H9 (cell line): ENCODE results near the gene METTL25B. TPM values are rescaled to one million over a fixed set of nuclear protein-coding genes. Genes with fewer than 3 reads are reported as not detected.
A peak's percentile ranks its signal among the peaks of the same experiment; 100 is the strongest.

Experiments
- DNase-seq: peaks from one replicate; pipeline ENCODE4 v3.0.0-alpha.2; 2017
- H2AFZ ChIP-seq: one replicate; pipeline ENCODE4 v1.6.1; 2013; ENCODE audit warnings: mild to moderate bottlenecking, low read length, control low read depth, moderate library complexity
- H2AK5ac ChIP-seq: 2 replicates; pipeline ENCODE4 v1.6.1; 2013; ENCODE audit warnings: low read length, control low read depth, mixed read lengths; ENCODE audit not compliant: insufficient read length
- H2BK120ac ChIP-seq: one replicate; pipeline ENCODE4 v1.6.1; 2013; ENCODE audit warnings: low read depth, mild to moderate bottlenecking, low read length, control low read depth, inconsistent platforms; ENCODE audit not compliant: poor library complexity, severe bottlenecking
- H2BK12ac ChIP-seq: 2 replicates; pipeline ENCODE4 v1.6.1; 2013; ENCODE audit warnings: low read length, control low read depth, mixed read lengths, low read depth; ENCODE audit not compliant: insufficient read length
- H2BK15ac ChIP-seq: 2 replicates; pipeline ENCODE4 v1.6.1; 2013; ENCODE audit warnings: low read depth, low read length, control low read depth
- H2BK20ac ChIP-seq: one replicate; pipeline ENCODE4 v1.6.1; 2013; ENCODE audit warnings: low read depth, mild to moderate bottlenecking, low read length, control low read depth, inconsistent platforms; ENCODE audit not compliant: poor library complexity, severe bottlenecking
- H2BK5ac ChIP-seq: 2 replicates; pipeline ENCODE4 v1.6.1; 2013; ENCODE audit warnings: low read length, control low read depth, mixed read lengths; ENCODE audit not compliant: insufficient read length
- H3K14ac ChIP-seq: 2 replicates; pipeline ENCODE4 v1.6.1; 2013; ENCODE audit warnings: low read length, control low read depth; ENCODE audit not compliant: insufficient read depth
- H3K18ac ChIP-seq: 2 replicates; pipeline ENCODE4 v1.6.1; 2013; ENCODE audit warnings: low read depth, mild to moderate bottlenecking, mixed read lengths, low read length, control low read depth; ENCODE audit not compliant: insufficient read length
- H3K23ac ChIP-seq: 2 replicates; pipeline ENCODE4 v1.6.1; 2013; ENCODE audit warnings: low read length, control low read depth, mixed read lengths, low read depth; ENCODE audit not compliant: insufficient read length
- H3K23me2 ChIP-seq: 2 replicates; pipeline ENCODE4 v1.6.1; 2013; ENCODE audit warnings: low read depth, mild to moderate bottlenecking, mixed read lengths, low read length, control low read depth; ENCODE audit not compliant: insufficient read length, poor library complexity, severe bottlenecking
- H3K27ac ChIP-seq: 2 replicates; pipeline ENCODE4 v1.5.1; 2013; ENCODE audit warnings: low read length, control low read depth, mixed read lengths, low read depth; ENCODE audit not compliant: insufficient read length
- H3K27me3 ChIP-seq: 2 replicates; pipeline ENCODE4 v1.6.1; 2013; ENCODE audit warnings: low read length, control low read depth, inconsistent platforms; ENCODE audit not compliant: insufficient read depth
- H3K4ac ChIP-seq: 2 replicates; pipeline ENCODE4 v1.6.1; 2013; ENCODE audit warnings: low read depth, mild to moderate bottlenecking, control low read depth, inconsistent platforms, low read length, moderate library complexity
- H3K4me1 ChIP-seq: 2 replicates; pipeline ENCODE4 v1.6.1; 2013; ENCODE audit warnings: low read length, control low read depth, inconsistent platforms; ENCODE audit not compliant: insufficient read depth
- H3K4me2 ChIP-seq: 2 replicates; pipeline ENCODE4 v1.6.1; 2013; ENCODE audit warnings: low read length, control low read depth, mixed read lengths; ENCODE audit not compliant: insufficient read length, insufficient read depth
- H3K56ac ChIP-seq: 2 replicates; pipeline ENCODE4 v1.6.1; 2013; ENCODE audit warnings: low read depth, mild to moderate bottlenecking, mixed read lengths, low read length, control low read depth; ENCODE audit not compliant: insufficient read length
- H3K79me1 ChIP-seq: 2 replicates; pipeline ENCODE4 v1.6.1; 2013; ENCODE audit warnings: low read depth, mild to moderate bottlenecking, moderate library complexity, low read length, control low read depth, inconsistent platforms; ENCODE audit not compliant: insufficient read depth, poor library complexity, severe bottlenecking
- H3K79me2 ChIP-seq: 2 replicates; pipeline ENCODE4 v1.6.1; 2013; ENCODE audit warnings: low read length, control low read depth, inconsistent platforms; ENCODE audit not compliant: insufficient read depth
- H3K9ac ChIP-seq: 2 replicates; pipeline ENCODE4 v1.6.1; 2013; ENCODE audit warnings: low read length, control low read depth, mixed read lengths; ENCODE audit not compliant: insufficient read length; ENCODE audit errors: extremely low read depth
- H3K9me3 ChIP-seq: one replicate; pipeline ENCODE4 v1.6.1; 2013; ENCODE audit warnings: low read depth, low read length, inconsistent platforms; ENCODE audit not compliant: control insufficient read depth
- H3T11ph ChIP-seq: one replicate; pipeline ENCODE4 v1.6.1; 2013; ENCODE audit warnings: mild to moderate bottlenecking, low read length, control low read depth, inconsistent platforms
- H4K20me1 ChIP-seq: one replicate; pipeline ENCODE4 v1.6.1; 2013; ENCODE audit not compliant: control insufficient read depth, insufficient read length, insufficient read depth
- H4K5ac ChIP-seq: 2 replicates; pipeline ENCODE4 v1.6.1; 2013; ENCODE audit warnings: low read depth, mild to moderate bottlenecking, mixed read lengths, low read length, control low read depth; ENCODE audit not compliant: insufficient read length
- H4K8ac ChIP-seq: replicated peaks from 2 replicates; pipeline ENCODE4 v1.6.1; 2013; ENCODE audit warnings: low read length, control low read depth, mixed read lengths, low read depth; ENCODE audit not compliant: insufficient read length
- H4K91ac ChIP-seq: 2 replicates; pipeline ENCODE4 v1.6.1; 2013; ENCODE audit warnings: low read depth, mild to moderate bottlenecking, moderate library complexity, mixed read lengths, low read length, control low read depth; ENCODE audit not compliant: insufficient read length
- H3K27ac Mint-ChIP-seq, 3 experiments: 2 replicates in 2 of 3; 3 replicates in 1 of 3; pipeline ENCODE4 v1.8.0; 2020 to 2021; ENCODE audit warnings: mixed read lengths in 3 of 3, mild to moderate bottlenecking in 1 of 3, moderate library complexity in 1 of 3
- H3K27me3 Mint-ChIP-seq: 2 replicates; pipeline ENCODE4 v1.8.0; 2021; ENCODE audit warnings: low read depth, mild to moderate bottlenecking, moderate library complexity, mixed read lengths
- H3K36me3 Mint-ChIP-seq, 3 experiments: 2 replicates in 2 of 3; 3 replicates in 1 of 3; pipeline ENCODE4 v1.8.0; 2020 to 2021; ENCODE audit warnings: low read depth in 3 of 3, mixed read lengths in 3 of 3; ENCODE audit not compliant: insufficient read depth in 1 of 3
- H3K4me1 Mint-ChIP-seq, 2 experiments: 2 replicates each; pipeline ENCODE4 v1.8.0; 2020; ENCODE audit warnings: mixed read lengths in 2 of 2
- H3K4me3 Mint-ChIP-seq, 2 experiments: 2 replicates in 1 of 2; 3 replicates in 1 of 2; pipeline ENCODE4 v1.8.0; 2020 to 2021; ENCODE audit warnings: mild to moderate bottlenecking in 2 of 2, mixed read lengths in 2 of 2, moderate library complexity in 1 of 2
- H3K9me3 Mint-ChIP-seq, 2 experiments: 2 replicates in 1 of 2; 3 replicates in 1 of 2; pipeline ENCODE4 v1.8.0; 2020; ENCODE audit warnings: mild to moderate bottlenecking in 2 of 2, mixed read lengths in 2 of 2, moderate library complexity in 1 of 2
- CTCF ChIP-seq: fragments of 200-600 bp; sonication (generic); conservative IDR thresholded peaks from 3 replicates; pipeline ENCODE4 v1.8.0; 2021; ENCODE audit warnings: antibody characterized with exemption, mild to moderate bottlenecking
- WGBS: extraction: QIAGEN DNeasy Blood & Tissue Kit; methylation state at CpG from one replicate; pipeline ENCODE4 v1.1.7; 2013; ENCODE audit warnings: missing lambda C conversion rate, low lambda C conversion rate, mixed read lengths; ENCODE audit not compliant: insufficient read length; ENCODE audit errors: extremely low coverage; 5-methylcytosine and 5-hydroxymethylcytosine counted together
- total RNA-seq: library from RNA; stranded (reverse); gene quantifications from 2 replicates; pipeline ENCODE4 v1.2.1, GENCODE V29; 2021

Gene METTL25B
- total RNA-seq, 1 experiment from 2014 or later = 26.2 TPM

DNA sequence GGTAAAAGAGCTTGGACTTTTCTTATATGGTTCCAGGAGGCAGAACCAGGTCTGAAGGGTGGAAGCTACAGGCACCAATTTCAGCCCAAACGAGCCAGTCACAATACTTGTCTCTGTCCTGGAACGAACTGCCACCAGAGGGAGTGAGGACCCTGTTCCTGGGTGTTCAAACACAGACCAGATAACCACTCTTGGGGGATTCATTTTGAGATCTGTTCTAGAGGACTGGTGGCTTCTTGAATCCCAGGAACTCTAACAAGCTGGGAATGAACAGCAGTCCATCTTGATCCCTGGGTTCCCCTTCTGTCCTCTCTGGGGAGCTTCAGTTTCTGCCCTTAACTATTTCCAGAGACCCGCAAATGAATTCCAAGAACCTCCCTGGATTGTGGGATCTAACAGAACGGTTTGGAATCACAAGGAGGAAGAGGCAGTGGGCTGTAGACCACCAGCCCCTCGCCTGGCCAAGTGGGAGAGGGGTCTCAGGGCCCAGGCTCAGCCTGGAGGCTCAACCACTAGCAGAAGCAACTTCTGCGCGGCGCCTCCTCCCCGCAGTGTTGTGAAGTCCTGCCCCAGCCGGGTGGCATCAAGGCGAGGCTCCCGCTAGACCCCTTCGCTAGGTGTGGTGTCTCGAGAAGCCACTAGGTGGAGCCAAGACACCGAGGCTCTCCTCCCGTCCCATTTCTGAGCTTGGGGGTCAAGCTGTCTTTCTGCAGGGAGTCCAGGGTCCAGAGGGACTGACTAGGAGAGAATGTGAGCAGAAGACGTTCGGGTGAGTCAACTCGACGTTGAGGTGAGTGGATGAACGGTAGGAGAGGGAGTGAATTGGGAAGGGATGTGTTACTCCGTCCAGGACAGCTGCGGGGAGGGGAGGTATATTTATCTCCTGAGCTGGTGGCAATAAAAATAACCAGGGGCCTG is 39.0 kb upstream of the METTL25B start:
- no peaks in the 10 kb centered on the region for H3K9me3 ChIP-seq
- Mint-ChIP-seq H3K4me3 (peak overlapping the region; percentile 43 to 76), H3K4me1 (peaks cover 52 to 56% of the 10 kb centered on the region in 2 experiments), H3K9me3 (peaks cover 0 to 5% of the 10 kb centered on the region in 2 experiments; a peak in 1 of 5 replicates), H3K27me3 (peaks cover 16% of the 10 kb centered on the region), H3K36me3 (no peaks in the 10 kb centered on the region), H3K27ac (peak overlapping the region in 2 of 3 experiments; percentile 46 to 61; a peak in 3 of 7 replicates)
- no peak overlapping the region for H4K91ac ChIP-seq
- H2BK15ac ChIP-seq = no peak overlapping the region
- peak; percentile 81 for TF ChIP-seq CTCF
- no peak overlapping the region for H3T11ph ChIP-seq
- no peak overlapping the region for H4K8ac ChIP-seq
- H2AK5ac ChIP-seq = no peak overlapping the region
- H4K20me1 ChIP-seq = no peaks in the 10 kb centered on the region
- no peak overlapping the region for H4K5ac ChIP-seq
- H3K23me2 ChIP-seq = peaks cover 10% of the 10 kb centered on the region
- DNase-seq = peak; percentile 93
- no peak overlapping the region for H3K4ac ChIP-seq
- no peaks in the 10 kb centered on the region for H3K79me2 ChIP-seq
- H3K79me1 ChIP-seq = no peaks in the 10 kb centered on the region
- H3K14ac ChIP-seq = no peak overlapping the region
- no CpG with 5 or more reads among the region's 23 CpGs for WGBS
- H2BK20ac ChIP-seq = no peak overlapping the region
- no peaks in the 10 kb centered on the region for H3K27me3 ChIP-seq
- no peak overlapping the region for H2BK120ac ChIP-seq
- no peak overlapping the region for H3K9ac ChIP-seq
- no peak overlapping the region for H2AFZ ChIP-seq
- no peak overlapping the region for H3K27ac ChIP-seq
- no peak overlapping the region for H3K18ac ChIP-seq
- H3K4me1 ChIP-seq = peaks cover 17% of the 10 kb centered on the region; the same call in 1 of the 2 replicates
- H3K23ac ChIP-seq = no peak overlapping the region
- no peak overlapping the region for H3K56ac ChIP-seq
- peak overlapping the region; percentile 79 for H3K4me2 ChIP-seq
- H2BK5ac ChIP-seq = no peak overlapping the region
- H2BK12ac ChIP-seq = no peak overlapping the region
